GM12878 (cell line): ENCODE data around the gene ZNF526.

Source experiments
- JUND ChIP-seq: IDR thresholded peaks from 2 replicates; pipeline ENCODE4 v1.6.1; 2012; ENCODE audit warnings: low read depth, mild to moderate bottlenecking, low read length, improper control_type of control experiment, moderate library complexity
- PAX8 ChIP-seq: fragments of 450-650 bp; IDR thresholded peaks from 2 replicates; pipeline ENCODE4 v1.6.1; 2017; ENCODE audit warnings: mild to moderate bottlenecking, moderate library complexity
- STAT3 ChIP-seq: IDR thresholded peaks from 2 replicates; pipeline ENCODE4 v1.6.1; 2011; ENCODE audit warnings: low read depth, low read length, improper control_type of control experiment
- TAF1 ChIP-seq: IDR thresholded peaks from 2 replicates; pipeline ENCODE4 v1.6.1; 2011; ENCODE audit warnings: mild to moderate bottlenecking, low read depth, low read length, borderline replicate concordance
- TF ChIP-seq, protein P1 (sequence below), 3 experiments: IDR thresholded peaks in 2 of 3; conservative IDR thresholded peaks in 1 of 3; 2 replicates each; pipeline ENCODE4 v1.5.1; 2011; ENCODE audit warnings: low read depth in 3 of 3, low read length in 3 of 3, mild to moderate bottlenecking in 3 of 3, control low read depth in 2 of 3, moderate library complexity in 2 of 3, inconsistent platforms in 1 of 3, mixed read lengths in 1 of 3; ENCODE audit not compliant: control insufficient read depth in 2 of 3, insufficient read depth in 1 of 3; ENCODE audit errors: extremely low read depth in 1 of 3

DNA sequence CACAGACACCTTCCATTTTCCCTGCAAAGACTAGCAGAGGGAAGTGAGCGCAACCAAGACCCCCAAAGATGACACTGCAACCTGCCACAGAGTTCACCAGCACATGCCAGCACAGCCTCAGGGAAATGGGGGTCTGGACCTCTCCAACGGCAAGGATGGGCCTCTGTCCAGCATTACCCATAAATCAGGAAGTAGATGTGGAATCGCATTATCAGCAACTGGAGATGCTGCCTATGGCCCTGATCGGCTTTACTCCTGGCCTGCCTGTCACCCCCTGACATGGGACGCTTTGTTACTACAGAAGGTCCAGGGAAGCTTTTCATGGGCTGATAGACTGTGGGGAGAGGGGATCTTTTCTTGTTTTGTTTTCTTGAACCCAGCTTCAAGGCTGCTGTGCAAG lies 46.4 kb upstream of the ZNF526 start:
- TF ChIP-seq JUND (no peak), STAT3 (no peak), TAF1 (no peak), PAX8 (no peak)
- TF ChIP-seq, protein P1, sequence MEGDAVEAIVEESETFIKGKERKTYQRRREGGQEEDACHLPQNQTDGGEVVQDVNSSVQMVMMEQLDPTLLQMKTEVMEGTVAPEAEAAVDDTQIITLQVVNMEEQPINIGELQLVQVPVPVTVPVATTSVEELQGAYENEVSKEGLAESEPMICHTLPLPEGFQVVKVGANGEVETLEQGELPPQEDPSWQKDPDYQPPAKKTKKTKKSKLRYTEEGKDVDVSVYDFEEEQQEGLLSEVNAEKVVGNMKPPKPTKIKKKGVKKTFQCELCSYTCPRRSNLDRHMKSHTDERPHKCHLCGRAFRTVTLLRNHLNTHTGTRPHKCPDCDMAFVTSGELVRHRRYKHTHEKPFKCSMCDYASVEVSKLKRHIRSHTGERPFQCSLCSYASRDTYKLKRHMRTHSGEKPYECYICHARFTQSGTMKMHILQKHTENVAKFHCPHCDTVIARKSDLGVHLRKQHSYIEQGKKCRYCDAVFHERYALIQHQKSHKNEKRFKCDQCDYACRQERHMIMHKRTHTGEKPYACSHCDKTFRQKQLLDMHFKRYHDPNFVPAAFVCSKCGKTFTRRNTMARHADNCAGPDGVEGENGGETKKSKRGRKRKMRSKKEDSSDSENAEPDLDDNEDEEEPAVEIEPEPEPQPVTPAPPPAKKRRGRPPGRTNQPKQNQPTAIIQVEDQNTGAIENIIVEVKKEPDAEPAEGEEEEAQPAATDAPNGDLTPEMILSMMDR (IDR thresholded peaks at IDR 0.05 in 2 of 3, conservative IDR thresholded peaks at IDR 0.05 in 1 of 3; ENCODE audit: control insufficient read depth in 2 of 3, extremely low read depth in 1 of 3, insufficient read depth in 1 of 3, low read depth in 3 of 3, low read length in 3 of 3) = no peak
